Panc1 (cell line): ENCODE data around the gene ZNF608.

Experiments
- POLR2AphosphoS5 ChIP-seq: IDR thresholded peaks from 2 replicates; pipeline ENCODE4 v1.6.1; 2012; ENCODE audit warnings: mild to moderate bottlenecking, low read depth, low read length, moderate library complexity
- SIN3A ChIP-seq: IDR thresholded peaks from 2 replicates; pipeline ENCODE4 v1.6.1; 2012; ENCODE audit warnings: low read depth, mild to moderate bottlenecking, low read length, moderate library complexity, borderline replicate concordance; ENCODE audit not compliant: insufficient read depth
- TCF7L2 ChIP-seq: IDR thresholded peaks from 2 replicates; pipeline ENCODE4 v1.6.1; 2011; ENCODE audit warnings: mild to moderate bottlenecking, low read depth, low read length, inconsistent platforms
- TF ChIP-seq, protein P1 (sequence below): fragments of 450-650 bp; IDR thresholded peaks from 2 replicates; pipeline ENCODE4 v1.5.1; 2017; ENCODE audit warnings: mild to moderate bottlenecking
- TF ChIP-seq, protein P2 (sequence below), 2 experiments: IDR thresholded peaks; 2 replicates each; pipeline ENCODE4 v1.6.1; 2011 to 2012; ENCODE audit warnings: low read depth in 2 of 2, control low read depth in 1 of 2, low read length in 1 of 2, mild to moderate bottlenecking in 1 of 2, moderate library complexity in 1 of 2; ENCODE audit not compliant: insufficient read depth in 1 of 2

DNA sequence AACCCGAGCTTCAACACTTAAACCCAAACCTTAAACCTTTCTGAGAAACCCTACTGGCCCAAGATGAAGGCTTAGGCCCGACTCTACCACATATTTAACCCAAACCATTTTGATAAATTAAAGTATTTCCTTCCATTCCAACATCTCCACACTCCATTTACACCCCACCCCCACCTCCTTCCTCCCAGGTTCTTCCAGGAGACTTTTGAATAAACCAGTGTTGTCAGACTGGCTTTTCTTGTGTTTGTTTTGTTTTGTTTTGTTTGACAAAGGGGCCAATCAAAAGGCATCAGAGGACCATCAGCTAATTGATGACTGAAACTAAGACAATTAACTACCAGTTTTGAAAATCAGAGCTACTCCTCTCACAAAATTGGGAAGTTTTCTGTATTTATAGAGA, 4.6 kb upstream of the ZNF608 start:
- TF ChIP-seq, protein P1, sequence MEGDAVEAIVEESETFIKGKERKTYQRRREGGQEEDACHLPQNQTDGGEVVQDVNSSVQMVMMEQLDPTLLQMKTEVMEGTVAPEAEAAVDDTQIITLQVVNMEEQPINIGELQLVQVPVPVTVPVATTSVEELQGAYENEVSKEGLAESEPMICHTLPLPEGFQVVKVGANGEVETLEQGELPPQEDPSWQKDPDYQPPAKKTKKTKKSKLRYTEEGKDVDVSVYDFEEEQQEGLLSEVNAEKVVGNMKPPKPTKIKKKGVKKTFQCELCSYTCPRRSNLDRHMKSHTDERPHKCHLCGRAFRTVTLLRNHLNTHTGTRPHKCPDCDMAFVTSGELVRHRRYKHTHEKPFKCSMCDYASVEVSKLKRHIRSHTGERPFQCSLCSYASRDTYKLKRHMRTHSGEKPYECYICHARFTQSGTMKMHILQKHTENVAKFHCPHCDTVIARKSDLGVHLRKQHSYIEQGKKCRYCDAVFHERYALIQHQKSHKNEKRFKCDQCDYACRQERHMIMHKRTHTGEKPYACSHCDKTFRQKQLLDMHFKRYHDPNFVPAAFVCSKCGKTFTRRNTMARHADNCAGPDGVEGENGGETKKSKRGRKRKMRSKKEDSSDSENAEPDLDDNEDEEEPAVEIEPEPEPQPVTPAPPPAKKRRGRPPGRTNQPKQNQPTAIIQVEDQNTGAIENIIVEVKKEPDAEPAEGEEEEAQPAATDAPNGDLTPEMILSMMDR = no peak
- TF ChIP-seq POLR2AphosphoS5 = no peak
- no peak for TF ChIP-seq SIN3A
- TF ChIP-seq TCF7L2 = no peak
- TF ChIP-seq, protein P2, sequence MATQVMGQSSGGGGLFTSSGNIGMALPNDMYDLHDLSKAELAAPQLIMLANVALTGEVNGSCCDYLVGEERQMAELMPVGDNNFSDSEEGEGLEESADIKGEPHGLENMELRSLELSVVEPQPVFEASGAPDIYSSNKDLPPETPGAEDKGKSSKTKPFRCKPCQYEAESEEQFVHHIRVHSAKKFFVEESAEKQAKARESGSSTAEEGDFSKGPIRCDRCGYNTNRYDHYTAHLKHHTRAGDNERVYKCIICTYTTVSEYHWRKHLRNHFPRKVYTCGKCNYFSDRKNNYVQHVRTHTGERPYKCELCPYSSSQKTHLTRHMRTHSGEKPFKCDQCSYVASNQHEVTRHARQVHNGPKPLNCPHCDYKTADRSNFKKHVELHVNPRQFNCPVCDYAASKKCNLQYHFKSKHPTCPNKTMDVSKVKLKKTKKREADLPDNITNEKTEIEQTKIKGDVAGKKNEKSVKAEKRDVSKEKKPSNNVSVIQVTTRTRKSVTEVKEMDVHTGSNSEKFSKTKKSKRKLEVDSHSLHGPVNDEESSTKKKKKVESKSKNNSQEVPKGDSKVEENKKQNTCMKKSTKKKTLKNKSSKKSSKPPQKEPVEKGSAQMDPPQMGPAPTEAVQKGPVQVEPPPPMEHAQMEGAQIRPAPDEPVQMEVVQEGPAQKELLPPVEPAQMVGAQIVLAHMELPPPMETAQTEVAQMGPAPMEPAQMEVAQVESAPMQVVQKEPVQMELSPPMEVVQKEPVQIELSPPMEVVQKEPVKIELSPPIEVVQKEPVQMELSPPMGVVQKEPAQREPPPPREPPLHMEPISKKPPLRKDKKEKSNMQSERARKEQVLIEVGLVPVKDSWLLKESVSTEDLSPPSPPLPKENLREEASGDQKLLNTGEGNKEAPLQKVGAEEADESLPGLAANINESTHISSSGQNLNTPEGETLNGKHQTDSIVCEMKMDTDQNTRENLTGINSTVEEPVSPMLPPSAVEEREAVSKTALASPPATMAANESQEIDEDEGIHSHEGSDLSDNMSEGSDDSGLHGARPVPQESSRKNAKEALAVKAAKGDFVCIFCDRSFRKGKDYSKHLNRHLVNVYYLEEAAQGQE (IDR thresholded peaks at IDR 0.05; ENCODE audit: insufficient read depth in 1 of 2, low read depth in 2 of 2, low read length in 1 of 2) = no peak
